ENCODE results near the gene FAN1. TPM values are rescaled to one million over a fixed set of nuclear protein-coding genes. Genes with fewer than 3 reads are reported as not detected.

Gene FAN1
- total and polyA plus RNA-seq, 2 of the 13 experiments (the other 11 are each of a cell fraction or from before 2014, with no cell fraction given), result 10.8 to 20.1 TPM

GRCh38 chr15:30903497-30904187 is at the start of gene FAN1 (continued):
- no peak for TF ChIP-seq RFX5 (IDR thresholded peaks at IDR 0.05; ENCODE audit: low read depth, low read length)
- no peak for TF ChIP-seq SMYD3 (CRISPR knock-in tag; IDR thresholded peaks at IDR 0.05)
- TF ChIP-seq ZNF143 (CRISPR knock-in tag; IDR thresholded peaks at IDR 0.05), result peak; percentile 90
- TF ChIP-seq TCF12 (IDR thresholded peaks at IDR 0.05), result no peak
- TF ChIP-seq TCF12 (CRISPR knock-in tag; IDR thresholded peaks at IDR 0.05), result peak; percentile 91; the same call in 1 of the 2 replicates
- TF ChIP-seq ZNF841 (CRISPR knock-in tag; IDR thresholded peaks at IDR 0.05; ENCODE audit: borderline replicate concordance), result no peak
- TF ChIP-seq ZNF510 (CRISPR knock-in tag; IDR thresholded peaks at IDR 0.05; ENCODE audit: low read depth), result 0 out of 2 replicates have a peak, but pooled peaks have one; percentile 66
- TF ChIP-seq PHF20 (CRISPR knock-in tag; IDR thresholded peaks at IDR 0.05), result peak; percentile 91
- peak; percentile 87; the same call in 1 of the 2 replicates for TF ChIP-seq ZNF274 (CRISPR knock-in tag; IDR thresholded peaks at IDR 0.05)
- TF ChIP-seq SMAD3 (CRISPR knock-in tag; IDR thresholded peaks at IDR 0.05), result peak; percentile 41; the same call in 1 of the 2 replicates
- TF ChIP-seq, protein P1, sequence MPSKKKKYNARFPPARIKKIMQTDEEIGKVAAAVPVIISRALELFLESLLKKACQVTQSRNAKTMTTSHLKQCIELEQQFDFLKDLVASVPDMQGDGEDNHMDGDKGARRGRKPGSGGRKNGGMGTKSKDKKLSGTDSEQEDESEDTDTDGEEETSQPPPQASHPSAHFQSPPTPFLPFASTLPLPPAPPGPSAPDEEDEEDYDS (CRISPR knock-in tag; IDR thresholded peaks at IDR 0.05), result peak; percentile 61; the same call in 1 of the 2 replicates
- TF ChIP-seq ZNF446 (CRISPR knock-in tag; IDR thresholded peaks at IDR 0.05), result peak; percentile 81; the same call in 1 of the 2 replicates
- TF ChIP-seq, protein P2, sequence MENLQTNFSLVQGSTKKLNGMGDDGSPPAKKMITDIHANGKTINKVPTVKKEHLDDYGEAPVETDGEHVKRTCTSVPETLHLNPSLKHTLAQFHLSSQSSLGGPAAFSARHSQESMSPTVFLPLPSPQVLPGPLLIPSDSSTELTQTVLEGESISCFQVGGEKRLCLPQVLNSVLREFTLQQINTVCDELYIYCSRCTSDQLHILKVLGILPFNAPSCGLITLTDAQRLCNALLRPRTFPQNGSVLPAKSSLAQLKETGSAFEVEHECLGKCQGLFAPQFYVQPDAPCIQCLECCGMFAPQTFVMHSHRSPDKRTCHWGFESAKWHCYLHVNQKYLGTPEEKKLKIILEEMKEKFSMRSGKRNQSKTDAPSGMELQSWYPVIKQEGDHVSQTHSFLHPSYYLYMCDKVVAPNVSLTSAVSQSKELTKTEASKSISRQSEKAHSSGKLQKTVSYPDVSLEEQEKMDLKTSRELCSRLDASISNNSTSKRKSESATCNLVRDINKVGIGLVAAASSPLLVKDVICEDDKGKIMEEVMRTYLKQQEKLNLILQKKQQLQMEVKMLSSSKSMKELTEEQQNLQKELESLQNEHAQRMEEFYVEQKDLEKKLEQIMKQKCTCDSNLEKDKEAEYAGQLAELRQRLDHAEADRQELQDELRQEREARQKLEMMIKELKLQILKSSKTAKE (CRISPR knock-in tag; IDR thresholded peaks at IDR 0.05; ENCODE audit: borderline replicate concordance), result no peak
- no peak for TF ChIP-seq ATF5 (CRISPR knock-in tag; IDR thresholded peaks at IDR 0.05; ENCODE audit: low read depth)
- peak; percentile 52 for TF ChIP-seq HCFC1 (IDR thresholded peaks at IDR 0.05; ENCODE audit: low read depth, low read length)
- TF ChIP-seq BCLAF1 (IDR thresholded peaks at IDR 0.05), result no peak
- TF ChIP-seq PAX8 (CRISPR knock-in tag; IDR thresholded peaks at IDR 0.05; ENCODE audit: borderline replicate concordance), result peak; percentile 44; the same call in 1 of the 2 replicates
- TF ChIP-seq HNRNPUL1 (IDR thresholded peaks at IDR 0.05; ENCODE audit: low read depth, low read length), result 0 out of 2 replicates have a peak, but pooled peaks have one; percentile 47
- TF ChIP-seq ELF4 (CRISPR knock-in tag; IDR thresholded peaks at IDR 0.05; ENCODE audit: borderline replicate concordance), result no peak
